HEK293T (cell line): ENCODE results near the gene COL19A1.

Experiments
- CTCF ChIA-PET: fragments of 350-600 bp; formaldehyde crosslinking; extraction: SDS; loops from one replicate; lab custom pipeline; 2021; ENCODE audit warnings: antibody characterized with exemption, inconsistent platforms; lab: Yijun Ruan, JAX
- POLR2A ChIA-PET: fragments of 350-600 bp; formaldehyde crosslinking; extraction: SDS; loops from one replicate; lab custom pipeline; 2020; ENCODE audit warnings: antibody characterized with exemption, inconsistent platforms; lab: Yijun Ruan, JAX
- DNase-seq: peaks from one replicate; pipeline ENCODE4 v3.0.0; 2012; ENCODE audit warnings: mixed read lengths; ENCODE audit errors: extremely low spot score
- ARNT ChIP-seq: fragments of 450-650 bp; IDR thresholded peaks from 2 replicates; pipeline ENCODE4 v1.6.1; 2017; ENCODE audit warnings: mild to moderate bottlenecking
- BHLHE40 ChIP-seq: fragments of 450-650 bp; IDR thresholded peaks from 2 replicates; pipeline ENCODE4 v1.6.1; 2016; ENCODE audit warnings: mild to moderate bottlenecking, moderate library complexity, borderline replicate concordance
- CTBP1 ChIP-seq: fragments of 450-650 bp; IDR thresholded peaks from 2 replicates; pipeline ENCODE4 v1.6.1; 2016; ENCODE audit warnings: borderline replicate concordance
- ELF4 ChIP-seq: fragments of 450-650 bp; IDR thresholded peaks from 2 replicates; pipeline ENCODE4 v1.6.1; 2017; ENCODE audit warnings: antibody characterized with exemption
- FOXA1 ChIP-seq: fragments of 450-650 bp; IDR thresholded peaks from 2 replicates; pipeline ENCODE4 v1.6.1; 2016; ENCODE audit warnings: mild to moderate bottlenecking
- FOXK2 ChIP-seq: fragments of 450-650 bp; IDR thresholded peaks from 2 replicates; pipeline ENCODE4 v1.6.1; 2016; ENCODE audit warnings: mild to moderate bottlenecking
- FOXM1 ChIP-seq: fragments of 450-650 bp; IDR thresholded peaks from 2 replicates; pipeline ENCODE4 v1.6.1; 2017; ENCODE audit warnings: mild to moderate bottlenecking, borderline replicate concordance
- HDGF ChIP-seq: fragments of 450-650 bp; IDR thresholded peaks from 2 replicates; pipeline ENCODE4 v1.6.1; 2017; ENCODE audit warnings: antibody characterized with exemption, borderline replicate concordance
- L3MBTL2 ChIP-seq: fragments of 450-650 bp; conservative IDR thresholded peaks from 2 replicates; pipeline ENCODE4 v1.6.1; 2016; ENCODE audit warnings: mild to moderate bottlenecking
- LEF1 ChIP-seq: fragments of 450-650 bp; IDR thresholded peaks from 2 replicates; pipeline ENCODE4 v1.6.1; 2017; ENCODE audit warnings: mild to moderate bottlenecking, borderline replicate concordance
- NFRKB ChIP-seq: fragments of 450-650 bp; IDR thresholded peaks from 2 replicates; pipeline ENCODE4 v1.6.1; 2016; ENCODE audit warnings: mild to moderate bottlenecking, moderate library complexity
- PKNOX1 ChIP-seq: fragments of 450-650 bp; IDR thresholded peaks from 2 replicates; pipeline ENCODE4 v1.6.1; 2016
- SP1 ChIP-seq: fragments of 450-650 bp; IDR thresholded peaks from 2 replicates; pipeline ENCODE4 v1.6.1; 2017
- SUZ12 ChIP-seq: fragments of 450-650 bp; IDR thresholded peaks from 2 replicates; pipeline ENCODE4 v1.6.1; 2016; ENCODE audit warnings: mild to moderate bottlenecking
- TARDBP ChIP-seq: fragments of 450-650 bp; IDR thresholded peaks from 2 replicates; pipeline ENCODE4 v1.6.1; 2016
- ZNF384 ChIP-seq: fragments of 450-650 bp; IDR thresholded peaks from 2 replicates; pipeline ENCODE4 v1.6.1; 2016

COL19A1 gene

DNA sequence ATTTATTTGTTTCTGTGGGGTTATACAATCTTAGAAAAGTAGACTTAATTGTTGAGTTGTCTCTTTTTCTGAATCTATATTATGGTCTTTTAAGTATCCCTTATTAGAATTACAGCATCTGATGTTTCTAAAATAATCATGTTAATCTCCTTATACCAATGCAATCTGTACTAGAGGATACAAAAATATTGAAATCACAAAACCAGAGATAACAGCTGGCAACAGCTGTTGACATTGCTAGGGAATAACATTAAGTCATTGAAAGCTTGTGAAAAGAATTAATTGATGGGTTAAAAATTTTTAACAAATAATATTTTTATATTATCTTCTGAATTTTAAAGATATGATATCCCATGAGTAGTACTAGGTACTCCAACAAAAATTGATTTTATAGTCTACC is 162.6 kb downstream of the COL19A1 start:
- CTCF ChIA-PET, result no interaction called here
- DNase-seq, result no peak
- POLR2A ChIA-PET, result no interaction called here
- TF ChIP-seq FOXA1 (no peak), SUZ12 (no peak), FOXM1 (no peak), ZNF384 (no peak), TARDBP (no peak), BHLHE40 (no peak), NFRKB (no peak), L3MBTL2 (no peak), HDGF (no peak), ELF4 (no peak), SP1 (no peak), FOXK2 (no peak), PKNOX1 (no peak), LEF1 (no peak), CTBP1 (no peak), ARNT (no peak)

DNA sequence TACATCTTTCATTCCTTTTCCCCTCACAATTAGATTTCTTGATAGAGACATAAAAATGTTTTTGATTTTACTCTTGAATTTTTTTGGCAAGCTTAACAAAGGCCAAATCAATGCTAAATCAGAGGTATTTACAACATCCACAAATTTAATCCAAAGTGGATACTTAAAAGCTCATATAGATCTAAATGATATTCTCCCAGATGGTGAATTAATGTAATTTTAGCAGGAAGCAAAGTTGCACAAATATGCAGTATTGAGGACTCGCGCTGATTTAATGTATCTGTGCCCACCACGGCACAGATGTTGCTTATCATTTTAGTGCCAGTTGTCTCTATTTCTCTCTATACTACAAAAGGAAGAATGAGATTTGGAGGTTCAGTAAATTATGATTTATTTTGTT is 167.4 kb downstream of the COL19A1 start:
- ChIA-PET CTCF (no interaction called here), POLR2A (no interaction called here)
- TF ChIP-seq ARNT (no peak), NFRKB (no peak), SP1 (no peak), LEF1 (no peak), SUZ12 (no peak), ZNF384 (no peak)
- no peak for DNase-seq

DNA sequence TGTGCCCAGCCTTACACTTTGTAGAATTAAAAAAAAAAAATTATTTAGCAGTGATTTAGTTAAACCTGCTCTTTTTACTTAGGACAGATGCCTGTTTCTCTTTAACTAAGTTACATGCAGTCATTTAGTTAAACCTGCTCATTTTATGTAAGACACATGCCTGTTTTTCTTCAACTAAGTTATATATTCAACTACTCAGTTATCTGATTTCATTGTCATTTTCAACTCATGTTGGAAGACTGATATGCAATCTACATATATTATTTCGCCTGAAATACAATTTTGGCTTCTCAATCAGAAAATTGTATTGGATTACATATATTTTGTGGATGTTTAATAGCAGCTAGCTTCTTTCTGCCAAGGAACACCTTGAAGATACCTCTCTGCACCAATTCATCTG is 171.1 kb downstream of the COL19A1 start:
- ChIA-PET CTCF (no interaction called here), POLR2A (no interaction called here)
- no peak for DNase-seq
- no peak for TF ChIP-seq NFRKB
- TF ChIP-seq TARDBP, result no peak
- TF ChIP-seq SUZ12, result no peak
- no peak for TF ChIP-seq L3MBTL2
- TF ChIP-seq FOXK2, result no peak
- no peak for TF ChIP-seq LEF1
- no peak for TF ChIP-seq ARNT
- TF ChIP-seq ZNF384, result no peak
- TF ChIP-seq SP1, result no peak
- no peak for TF ChIP-seq ELF4
- no peak for TF ChIP-seq CTBP1
- no peak for TF ChIP-seq FOXM1
- TF ChIP-seq FOXA1, result no peak
- no peak for TF ChIP-seq BHLHE40
- no peak for TF ChIP-seq PKNOX1
- TF ChIP-seq HDGF, result no peak

DNA sequence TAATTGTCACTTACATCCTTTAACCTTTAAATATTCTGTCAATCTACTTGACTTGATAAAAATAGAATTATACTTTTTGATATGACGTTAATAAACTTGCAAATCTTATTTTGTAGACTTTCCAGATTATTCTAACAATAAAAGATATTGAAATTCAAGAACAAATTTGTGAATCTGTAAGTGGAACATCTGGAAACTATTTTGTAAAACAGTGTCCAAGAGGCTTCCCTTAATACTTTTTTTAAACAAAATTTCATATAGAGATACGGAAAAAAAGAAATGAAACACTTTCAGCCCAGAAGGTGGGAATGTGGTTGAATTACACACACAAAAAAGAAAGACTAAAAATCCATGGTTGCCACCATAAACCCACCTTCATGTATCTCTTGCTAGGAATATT is 174.4 kb downstream of the COL19A1 start:
- ChIA-PET CTCF (no interaction called here), POLR2A (no interaction called here)
- no peak for DNase-seq
- TF ChIP-seq NFRKB (no peak), ZNF384 (no peak), FOXM1 (no peak), BHLHE40 (no peak), LEF1 (no peak), ARNT (no peak), SUZ12 (no peak), FOXA1 (no peak), SP1 (no peak), FOXK2 (no peak), HDGF (no peak), L3MBTL2 (no peak), PKNOX1 (no peak)

- ChIA-PET POLR2A (no interaction called here), CTCF (no interaction called here)
- no peak for DNase-seq
- TF ChIP-seq FOXA1, result no peak
- TF ChIP-seq ARNT, result no peak
- no peak for TF ChIP-seq NFRKB
- no peak for TF ChIP-seq HDGF
- no peak for TF ChIP-seq SP1
- TF ChIP-seq L3MBTL2, result no peak
- no peak for TF ChIP-seq CTBP1
- TF ChIP-seq SUZ12, result no peak
- no peak for TF ChIP-seq TARDBP
- no peak for TF ChIP-seq PKNOX1
- TF ChIP-seq FOXM1, result no peak
- no peak for TF ChIP-seq ZNF384
- TF ChIP-seq FOXK2, result no peak
- no peak for TF ChIP-seq LEF1
- TF ChIP-seq ELF4, result no peak
- TF ChIP-seq BHLHE40, result no peak
Observed at GRCh38 chr6:70041411-70041810, 175.1 kb downstream of the COL19A1 start.

DNA sequence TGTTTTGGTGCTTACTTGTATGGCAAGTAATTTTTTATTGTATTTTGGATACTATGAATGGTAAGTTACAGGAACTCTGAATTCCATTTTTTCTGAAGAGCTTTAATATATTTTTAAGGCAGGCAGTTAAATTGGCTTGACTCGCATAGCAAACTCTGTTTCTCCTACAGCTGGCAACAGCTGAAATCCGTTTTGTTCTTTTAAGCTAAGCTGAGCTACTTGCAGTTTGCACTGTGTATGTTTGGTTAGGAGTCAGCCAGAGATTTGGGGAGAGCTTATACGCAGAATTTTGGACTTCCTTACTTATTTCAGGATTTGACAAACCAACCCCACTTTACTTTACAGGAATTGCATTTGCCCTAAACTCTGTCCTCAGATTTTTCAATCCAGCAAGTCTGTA is 179.1 kb downstream of the COL19A1 start:
- POLR2A ChIA-PET, result no interaction called here
- CTCF ChIA-PET, result no interaction called here
- DNase-seq, result no peak
- TF ChIP-seq FOXA1, result no peak
- TF ChIP-seq SP1, result no peak
- no peak for TF ChIP-seq FOXM1
- no peak for TF ChIP-seq BHLHE40
- no peak for TF ChIP-seq ARNT
